Gastrocnemius medialis (tissue), 4 donors: ENCODE measurements around the gene ANO6.

Source experiments
- CTCF ChIP-seq, 5 experiments: fragments of 450-650 bp in 3 of 5; fragments of 200-600 bp in 2 of 5; sonication (generic) in 2 of 5; IDR thresholded peaks in 4 of 5; conservative IDR thresholded peaks in 1 of 5; 1 replicate in 4 of 5; 2 replicates in 1 of 5; pipeline ENCODE4 v1.5.1; 2016 to 2019; ENCODE audit warnings: antibody characterized with exemption in 5 of 5, mild to moderate bottlenecking in 3 of 5, moderate library complexity in 3 of 5
- POLR2A ChIP-seq, 2 donors: fragments of 450-650 bp; IDR thresholded peaks; one replicate each; pipeline ENCODE4 v1.6.1; 2017; ENCODE audit warnings: antibody characterized with exemption in 2 of 2, mild to moderate bottlenecking in 2 of 2, moderate library complexity in 2 of 2

- no peak for TF ChIP-seq CTCF (IDR thresholded peaks at IDR 0.05 in 4 of 5, conservative IDR thresholded peaks at IDR 0.05 in 1 of 5)
- no peak for TF ChIP-seq POLR2A (IDR thresholded peaks at IDR 0.05)
These were observed 55.1 kb downstream of the ANO6 start for GRCh38 chr12:45270951-45271350.
